H1 (cell line): ENCODE results near the gene BAIAP2L2. TPM values are rescaled to one million over a fixed set of nuclear protein-coding genes. Genes with fewer than 3 reads are reported as not detected.

Source experiments
- CTCF ChIA-PET: fragments of 300-600 bp; sonication (Branson Sonifier 250); formaldehyde crosslinking; loops from one replicate; lab custom pipeline; 2021; ENCODE audit not compliant: partially characterized antibody; lab: Charles Lee
- POLR2A ChIA-PET: fragments of 300-600 bp; sonication (Branson Sonifier 250); formaldehyde crosslinking; loops from one replicate; lab custom pipeline; 2021; ENCODE audit warnings: inconsistent platforms; ENCODE audit not compliant: partially characterized antibody; lab: Charles Lee
- DNase-seq, 2 experiments: peaks; one replicate each; pipeline versions ENCODE4 v3.0.0 to v3.0.0-alpha.2; 2010 to 2022; ENCODE audit warnings: low spot score in 2 of 2, low read depth in 1 of 2, mixed read lengths in 1 of 2
- FAIRE-seq: peaks from 2 replicates; lab custom pipeline; 2011; peaks lifted over from hg19 to GRCh38; lab: Jason Lieb, UNC
- H2AFZ ChIP-seq: 2 replicates; pipeline ENCODE4 v1.8.1; 2012; ENCODE audit warnings: low read length, inconsistent platforms
- H2AK5ac ChIP-seq: 2 replicates; pipeline ENCODE4 v1.6.1; 2013; ENCODE audit warnings: low read depth, low read length
- H2BK120ac ChIP-seq: replicated peaks from 2 replicates; pipeline ENCODE3; 2013; ENCODE audit warnings: low read depth, low read length, inconsistent platforms
- H2BK12ac ChIP-seq: 2 replicates; pipeline ENCODE4 v1.6.1; 2013; ENCODE audit warnings: low read depth, low read length
- H2BK15ac ChIP-seq: 2 replicates; pipeline ENCODE4 v1.6.1; 2013; ENCODE audit warnings: low read length
- H2BK20ac ChIP-seq: 2 replicates; pipeline ENCODE4 v1.6.1; 2013; ENCODE audit warnings: low read length
- H2BK5ac ChIP-seq: 2 replicates; pipeline ENCODE4 v1.6.1; 2013; ENCODE audit warnings: low read depth, low read length
- H3K14ac ChIP-seq: 2 replicates; pipeline ENCODE4 v1.6.1; 2013; ENCODE audit warnings: inconsistent platforms; ENCODE audit not compliant: insufficient read length
- H3K18ac ChIP-seq: 2 replicates; pipeline ENCODE4 v1.6.1; 2013; ENCODE audit warnings: low read length; ENCODE audit errors: extremely low read depth
- H3K23ac ChIP-seq: 2 replicates; pipeline ENCODE4 v1.6.1; 2013; ENCODE audit warnings: inconsistent platforms; ENCODE audit not compliant: insufficient read length
- H3K23me2 ChIP-seq: 2 replicates; pipeline ENCODE4 v1.6.1; 2013; ENCODE audit warnings: low read depth, low read length
- H3K27ac ChIP-seq: 2 replicates; pipeline ENCODE4 v1.6.1; 2011; ENCODE audit warnings: low read depth, low read length, inconsistent platforms
- H3K27me3 ChIP-seq, 4 experiments: replicated peaks in 1 of 4; 1 replicate in 1 of 4; 2 replicates in 3 of 4; pipeline versions ENCODE4 v1.6.1 to v1.8.1; 2011 to 2013; ENCODE audit warnings: low read length in 3 of 4, mild to moderate bottlenecking in 3 of 4, inconsistent platforms in 2 of 4, mixed read lengths in 2 of 4, moderate library complexity in 1 of 4; ENCODE audit not compliant: control insufficient read depth in 3 of 4, insufficient read depth in 3 of 4; ENCODE audit errors: extremely low read depth in 1 of 4
- H3K36me3 ChIP-seq, 4 experiments: 2 replicates each; pipeline versions ENCODE4 v1.6.1 to v1.8.1; 2011 to 2013; ENCODE audit warnings: mild to moderate bottlenecking in 4 of 4, low read length in 3 of 4, moderate library complexity in 2 of 4, control low read depth in 1 of 4, inconsistent platforms in 1 of 4; ENCODE audit not compliant: insufficient read depth in 4 of 4, control insufficient read depth in 2 of 4
- H3K4ac ChIP-seq: replicated peaks from 2 replicates; pipeline ENCODE3; 2013; ENCODE audit warnings: low read length, low read depth, mixed read lengths, inconsistent platforms; ENCODE audit not compliant: insufficient read length
- H3K4me1 ChIP-seq, 4 experiments: replicated peaks in 1 of 4; 1 replicate in 1 of 4; 2 replicates in 3 of 4; pipeline versions ENCODE4 v1.6.1 to v1.8.1; 2011 to 2013; ENCODE audit warnings: low read length in 3 of 4, inconsistent platforms in 2 of 4, mixed read lengths in 1 of 4; ENCODE audit not compliant: insufficient read depth in 4 of 4, control insufficient read depth in 3 of 4
- H3K4me2 ChIP-seq, 2 experiments: 2 replicates each; pipeline versions ENCODE4 v1.6.1 to v1.8.1; 2011 to 2013; ENCODE audit warnings: low read depth in 2 of 2, low read length in 2 of 2, control low read depth in 1 of 2, inconsistent platforms in 1 of 2, mild to moderate bottlenecking in 1 of 2; ENCODE audit not compliant: insufficient read depth in 1 of 2
- H3K4me3 ChIP-seq, 4 experiments: fragments of 200-600, 300-600 bp in 1 of 4; sonication (generic), shearing (Covaris generic), sonication (Bioruptor Twin) in 1 of 4; 2 replicates each; pipeline versions ENCODE4 v1.5.1 to v1.8.1; 2011 to 2016; ENCODE audit warnings: low read length in 4 of 4, low read depth in 3 of 4, control low read depth in 2 of 4, inconsistent platforms in 2 of 4, mild to moderate bottlenecking in 2 of 4, mixed read lengths in 1 of 4, moderate library complexity in 1 of 4; ENCODE audit not compliant: insufficient read depth in 2 of 4; ENCODE audit errors: extremely low read depth in 1 of 4
- H3K56ac ChIP-seq: replicated peaks from 2 replicates; pipeline ENCODE3; 2013; ENCODE audit warnings: low read depth, mild to moderate bottlenecking, mixed read lengths, low read length, inconsistent platforms; ENCODE audit not compliant: insufficient read length
- H3K79me1 ChIP-seq: 2 replicates; pipeline ENCODE4 v1.6.1; 2013; ENCODE audit warnings: low read depth, low read length, control low read depth
- H3K79me2 ChIP-seq, 2 experiments: 2 replicates each; pipeline versions ENCODE4 v1.6.1 to v1.8.1; 2012 to 2013; ENCODE audit warnings: low read length in 2 of 2, mild to moderate bottlenecking in 2 of 2, inconsistent platforms in 1 of 2; ENCODE audit not compliant: insufficient read depth in 2 of 2, control insufficient read depth in 1 of 2
- H3K9ac ChIP-seq, 4 experiments: replicated peaks in 1 of 4; 1 replicate in 1 of 4; 2 replicates in 3 of 4; pipeline versions ENCODE4 v1.6.1 to v1.8.1; 2011 to 2013; ENCODE audit warnings: low read depth in 3 of 4, low read length in 3 of 4, control low read depth in 2 of 4, mild to moderate bottlenecking in 2 of 4, moderate library complexity in 2 of 4, inconsistent platforms in 1 of 4; ENCODE audit errors: extremely low read depth in 1 of 4
- H3K9me3 ChIP-seq, 2 experiments: 2 replicates each; pipeline versions ENCODE4 v1.6.1 to v1.8.1; 2012 to 2013; ENCODE audit warnings: mild to moderate bottlenecking in 2 of 2, moderate library complexity in 2 of 2, control low read depth in 1 of 2, inconsistent platforms in 1 of 2, low read depth in 1 of 2, low read length in 1 of 2, mixed read lengths in 1 of 2; ENCODE audit not compliant: insufficient read depth in 2 of 2
- H4K20me1 ChIP-seq, 2 experiments: replicated peaks in 1 of 2; 2 replicates each; pipeline versions ENCODE3 to v1.8.1; 2011 to 2013; ENCODE audit warnings: inconsistent platforms in 2 of 2, low read length in 2 of 2, mild to moderate bottlenecking in 1 of 2; ENCODE audit not compliant: insufficient read depth in 2 of 2, control insufficient read depth in 1 of 2
- H4K5ac ChIP-seq: 2 replicates; pipeline ENCODE4 v1.6.1; 2013; ENCODE audit warnings: low read length, low read depth, mixed read lengths, inconsistent platforms; ENCODE audit not compliant: insufficient read length
- H4K8ac ChIP-seq: 2 replicates; pipeline ENCODE4 v1.8.0; 2013; ENCODE audit warnings: mild to moderate bottlenecking, moderate library complexity, low read length, inconsistent platforms; ENCODE audit not compliant: insufficient read depth; ENCODE audit errors: extremely low read depth
- H4K91ac ChIP-seq: replicated peaks from 2 replicates; pipeline ENCODE3; 2013; ENCODE audit warnings: low read length, mixed read lengths, inconsistent platforms; ENCODE audit not compliant: insufficient read length
- BRCA1 ChIP-seq: IDR thresholded peaks from 2 replicates; pipeline ENCODE4 v1.6.1; 2012; ENCODE audit warnings: low read depth, low read length, improper control_type of control experiment
- EGR1 ChIP-seq: IDR thresholded peaks from 2 replicates; pipeline ENCODE4 v1.6.1; 2011; ENCODE audit warnings: low read depth, low read length, borderline replicate concordance
- FOSL1 ChIP-seq: IDR thresholded peaks from 2 replicates; pipeline ENCODE4 v1.6.1; 2011; ENCODE audit warnings: mild to moderate bottlenecking, low read depth, low read length, moderate library complexity; ENCODE audit not compliant: insufficient read depth
- KDM5A ChIP-seq: fragments of 200-600 bp; IDR thresholded peaks from 2 replicates; pipeline ENCODE4 v1.7.1; 2012; ENCODE audit warnings: mild to moderate bottlenecking, low read length, inconsistent platforms, mixed read lengths
- NANOG ChIP-seq: IDR thresholded peaks from 2 replicates; pipeline ENCODE4 v1.6.1; 2011; ENCODE audit warnings: low read length, low read depth, mild to moderate bottlenecking, inconsistent platforms; ENCODE audit not compliant: insufficient read depth, poor library complexity, severe bottlenecking
- PHF8 ChIP-seq: fragments of 200-600 bp; sonication (generic); conservative IDR thresholded peaks from 2 replicates; pipeline ENCODE4 v1.7.1; 2012; ENCODE audit warnings: low read depth, mild to moderate bottlenecking, inconsistent platforms, low read length, moderate library complexity
- RAD21 ChIP-seq, 2 experiments: IDR thresholded peaks in 1 of 2; conservative IDR thresholded peaks in 1 of 2; 2 replicates each; pipeline ENCODE4 v1.6.1; 2011; ENCODE audit warnings: low read depth in 2 of 2, low read length in 2 of 2, improper control_type of control experiment in 1 of 2, inconsistent platforms in 1 of 2, mild to moderate bottlenecking in 1 of 2, moderate library complexity in 1 of 2
- SP2 ChIP-seq: IDR thresholded peaks from 2 replicates; pipeline ENCODE4 v1.6.1; 2012; ENCODE audit warnings: mild to moderate bottlenecking, low read length, inconsistent platforms
- SP4 ChIP-seq: IDR thresholded peaks from 2 replicates; pipeline ENCODE4 v1.6.1; 2012; ENCODE audit warnings: low read length, inconsistent platforms
- SUZ12 ChIP-seq: fragments of 200-600 bp; sonication (generic); IDR thresholded peaks from 2 replicates; pipeline ENCODE4 v1.6.1; 2012; ENCODE audit warnings: mild to moderate bottlenecking, inconsistent platforms, low read length, moderate library complexity, mixed read lengths
- TAF7 ChIP-seq: optimal IDR thresholded peaks from 2 replicates; pipeline ENCODE3; 2011; ENCODE audit warnings: low read depth, mild to moderate bottlenecking, inconsistent platforms, low read length, moderate library complexity, borderline replicate concordance
- TBP ChIP-seq: IDR thresholded peaks from 2 replicates; pipeline ENCODE4 v1.6.1; 2011; ENCODE audit warnings: low read depth, low read length, improper control_type of control experiment
- WGBS, 2 experiments: shearing (Covaris generic) in 1 of 2; methylation state at CpG; one replicate each; pipeline versions ENCODE4 v1.1.6 to v1.1.7; 2013 to 2015; ENCODE audit warnings: low lambda C conversion rate in 2 of 2, mixed read lengths in 2 of 2, inconsistent platforms in 1 of 2, low coverage in 1 of 2, missing lambda C conversion rate in 1 of 2; ENCODE audit not compliant: insufficient replicate concordance in 2 of 2, insufficient coverage in 1 of 2, insufficient read length in 1 of 2; ENCODE audit errors: extremely low coverage in 1 of 2, missing lambda C conversion rate in 1 of 2; 5-methylcytosine and 5-hydroxymethylcytosine counted together
- polyA plus RNA-seq, 7 experiments: library from polyadenylated mRNA; depleted of rRNA in 3 of 7; stranded (reverse) in 5 of 7; unstranded in 2 of 7; fragments of >200 nt in 5 of 7; fragments of 200-250 nt in 2 of 7; gene quantifications; 1 replicate in 5 of 7; 2 replicates in 1 of 7; 4 replicates in 1 of 7; pipeline versions ENCODE4 v1.2.1 to v1.2.3, GENCODE V29; 2011 to 2013; ENCODE audit warnings: missing spikeins in 2 of 7, mixed read lengths in 2 of 7
- total RNA-seq: library from RNA; stranded (reverse); fragmentation: NEBNext Ultra II Directional; extraction: Animal tissue kit (Norgen Biotek cat#: 25700); gene quantifications from 2 replicates; pipeline ENCODE4 v1.2.1, GENCODE V29; 2021

Gene BAIAP2L2
- total and polyA plus RNA-seq, 2 of the 8 experiments (the other 6 are each of a cell fraction or from before 2014, with no cell fraction given): 5.4 to 10.0 TPM

DNA sequence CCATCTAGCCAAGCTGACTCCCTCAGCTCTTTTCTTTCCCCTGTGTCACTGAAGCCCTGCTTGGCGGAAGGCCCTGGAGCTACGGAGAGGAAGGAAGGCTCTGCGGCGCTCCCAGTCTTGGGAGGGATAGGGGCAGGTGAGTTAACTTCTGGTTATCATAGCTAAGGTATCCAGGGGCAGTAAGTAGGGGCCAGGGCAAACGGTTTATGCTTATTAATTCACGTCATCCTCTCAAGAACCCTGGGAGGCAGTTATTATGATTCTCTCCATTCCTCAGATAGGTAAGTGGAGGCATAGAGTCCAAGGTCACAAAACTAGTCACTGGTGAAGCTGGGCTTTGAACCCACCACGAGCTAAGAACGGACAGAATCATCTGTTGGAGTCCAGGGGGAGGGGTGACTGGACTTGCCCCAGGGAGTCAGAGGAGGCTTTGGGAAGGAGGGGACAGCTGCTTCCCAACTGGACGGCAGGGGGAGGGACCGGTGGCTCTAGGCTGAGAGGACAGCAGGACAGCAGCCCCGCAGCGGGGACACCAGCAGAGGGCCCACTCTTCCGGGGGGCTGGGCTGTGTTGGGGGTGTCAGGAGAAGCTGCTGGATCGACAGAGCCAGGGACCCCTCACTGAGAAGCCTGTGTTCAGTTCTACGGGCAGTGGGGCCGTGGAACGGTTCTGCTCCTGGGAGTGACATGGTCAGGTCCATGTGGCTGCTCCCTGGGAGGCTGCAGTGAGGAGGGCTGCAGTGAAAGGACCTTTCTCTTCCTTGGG is 3.5 kb downstream of the BAIAP2L2 start:
- ChIA-PET CTCF (interaction anchor here (0.6 to 10.2 kb wide), 20 partner anchors 6 to 1347 kb away, joined by 3 to 194 read pairs (median 4); no protein-coding TSS in a partner anchor), POLR2A (interaction anchor here (0.8 kb wide), 1 partner anchor 10 kb away, joined by 5 read pairs; no protein-coding TSS in a partner anchor)
- Histone ChIP-seq H3K14ac (no peak overlapping the region), H3K4me3 (no peak overlapping the region), H2BK15ac (no peak overlapping the region), H3K79me2 (no peaks in the 10 kb centered on the region), H4K20me1 (no peaks in the 10 kb centered on the region), H3K18ac (no peak overlapping the region), H3K23ac (no peak overlapping the region), H2AFZ (no peak overlapping the region), H2AK5ac (no peak overlapping the region), H2BK120ac (no peak overlapping the region), H4K91ac (no peak overlapping the region), H3K4me2 (no peak overlapping the region), H3K9ac (no peak overlapping the region), H3K36me3 (no peaks in the 10 kb centered on the region), H2BK5ac (no peak overlapping the region), H3K27me3 (no peaks in the 10 kb centered on the region), H2BK20ac (no peak overlapping the region), H4K5ac (no peak overlapping the region), H3K4me1 (peaks cover 0 to 9% (median 7%) of the 10 kb centered on the region in 4 experiments; a peak in 3 of 7 replicates), H3K56ac (no peak overlapping the region), H3K4ac (peak overlapping the region; percentile 77), H3K79me1 (no peaks in the 10 kb centered on the region), H3K9me3 (no peaks in the 10 kb centered on the region), H2BK12ac (no peak overlapping the region), H3K23me2 (0 out of 2 replicates have a peak, but pooled peaks cover 1% of the 10 kb centered on the region), H3K27ac (no peak overlapping the region), H4K8ac (no peak overlapping the region)
- no peak for FAIRE-seq
- 85% methylated on average over 17 of the region's 17 CpGs; no CpG with 5 or more reads in 1 of the 2 experiments for WGBS, 2 experiments
- DNase-seq: no peak
- TF ChIP-seq SP4: no peak
- no peak for TF ChIP-seq TAF7
- TF ChIP-seq NANOG: no peak
- TF ChIP-seq SUZ12: no peak
- TF ChIP-seq SP2: no peak
- TF ChIP-seq RAD21 (IDR thresholded peaks at IDR 0.05 in 1 of 2, conservative IDR thresholded peaks at IDR 0.05 in 1 of 2; ENCODE audit: low read depth in 2 of 2, low read length in 2 of 2): no peak
- no peak for TF ChIP-seq PHF8
- no peak for TF ChIP-seq KDM5A
- no peak for TF ChIP-seq TBP
- TF ChIP-seq FOSL1: no peak
- no peak for TF ChIP-seq EGR1
- no peak for TF ChIP-seq BRCA1
